ENCODE results near the gene GGN. TPM values are rescaled to one million over a fixed set of nuclear protein-coding genes. Genes with fewer than 3 reads are reported as not detected.
"Not testable (repeated sequence)": the region's sequence is repeated elsewhere in the genome, so short reads cannot be mapped to it uniquely, and the experiment has no call there.

GGN gene
- total RNA-seq, 2 donors from 2014 or later: 0.37 TPM; not detected in 1

DNA sequence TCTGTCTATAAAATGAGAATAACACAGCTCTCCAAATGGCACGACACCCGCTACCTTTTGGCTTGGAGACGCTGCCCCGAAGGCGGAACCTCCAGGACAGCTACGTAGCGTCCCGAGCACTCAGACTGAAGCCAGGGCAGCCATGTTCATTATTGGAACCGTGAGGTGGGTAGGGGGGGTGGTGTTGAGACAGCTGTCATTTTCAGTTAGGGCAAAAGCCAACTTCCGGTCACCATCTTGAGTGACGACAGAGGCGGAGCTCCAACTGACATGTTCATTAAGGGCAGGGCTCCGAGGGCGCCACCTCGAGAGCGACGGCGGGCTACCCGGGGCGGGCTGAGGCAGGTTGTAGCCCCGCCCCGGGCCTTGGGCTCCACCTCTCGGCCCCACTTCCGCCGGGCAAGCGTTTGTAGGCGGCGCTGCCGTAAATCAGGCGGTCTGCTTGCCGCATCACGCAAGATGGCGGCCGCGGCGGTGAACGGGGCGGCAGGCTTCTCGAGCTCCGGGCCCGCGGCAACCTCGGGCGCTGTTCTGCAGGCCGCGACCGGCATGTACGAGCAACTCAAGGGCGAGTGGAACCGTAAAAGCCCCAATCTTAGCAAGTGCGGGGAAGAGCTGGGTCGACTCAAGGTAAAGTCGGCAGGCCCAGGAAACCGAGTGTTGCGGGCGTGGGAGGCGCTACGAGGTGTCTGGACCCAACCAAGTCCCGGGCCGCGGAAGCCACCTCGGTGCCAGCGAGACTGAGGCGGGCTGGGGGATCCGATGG, 13.3 kb downstream of the GGN start, which contains the start of gene PSMD8:
Gene PSMD8, plus strand, starts transcription at position 240 of the 766 bp plus-strand sequence. Its CDS starts 31 bp downstream, at position 271.
- ATAC-seq (peak; percentile 96), DNase-seq (peak; percentile 99 to 100)
- intact Hi-C loops (cut with DNase I, micrococcal nuclease): no loop called here

DNA sequence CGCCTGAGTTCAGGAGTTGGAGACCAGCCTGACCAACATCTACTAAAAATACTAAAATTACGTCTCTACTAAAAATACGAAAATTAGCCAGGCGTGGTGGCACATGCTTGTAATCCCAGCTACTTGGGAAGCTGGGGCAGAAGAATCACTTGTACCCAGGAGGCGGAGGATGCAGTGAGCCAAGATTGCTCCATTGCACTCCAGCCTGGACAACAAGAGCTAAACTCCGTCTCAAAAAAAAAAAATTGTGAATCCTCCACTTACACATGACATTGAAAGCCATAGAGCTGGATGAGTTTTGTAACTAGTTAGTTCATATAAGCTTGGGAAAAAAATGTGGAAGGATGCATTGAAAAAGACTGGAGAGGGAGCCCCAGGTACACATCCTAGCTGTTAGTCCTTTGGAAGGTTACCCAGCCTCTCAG, 13.9 kb downstream of the GGN start:
- DNase-seq: no peak
- intact Hi-C loops (cut with DNase I, micrococcal nuclease): no loop called here
- no peak for ATAC-seq

DNA sequence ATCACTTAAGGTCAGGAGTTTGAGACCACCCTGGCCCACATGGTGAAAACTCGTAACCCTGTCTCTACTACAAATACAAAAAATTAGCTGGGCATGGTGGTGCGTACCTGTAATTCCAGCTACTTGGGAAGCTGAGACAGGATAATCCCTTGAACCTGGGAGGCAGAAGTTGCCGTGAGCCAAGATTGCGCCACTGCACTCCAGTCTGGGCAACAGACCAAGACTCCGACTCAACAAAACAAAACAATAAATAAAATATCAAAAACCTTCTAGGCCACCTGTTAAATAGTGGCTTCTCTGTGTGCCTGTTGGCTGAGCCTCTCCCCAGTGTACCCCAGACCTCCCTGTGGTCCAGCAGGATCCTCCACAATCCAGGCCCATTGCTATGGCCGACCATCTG, 16.8 kb downstream of the GGN start:
- intact Hi-C loops (cut with DNase I, micrococcal nuclease): no loop called here
- ATAC-seq: no peak

DNA sequence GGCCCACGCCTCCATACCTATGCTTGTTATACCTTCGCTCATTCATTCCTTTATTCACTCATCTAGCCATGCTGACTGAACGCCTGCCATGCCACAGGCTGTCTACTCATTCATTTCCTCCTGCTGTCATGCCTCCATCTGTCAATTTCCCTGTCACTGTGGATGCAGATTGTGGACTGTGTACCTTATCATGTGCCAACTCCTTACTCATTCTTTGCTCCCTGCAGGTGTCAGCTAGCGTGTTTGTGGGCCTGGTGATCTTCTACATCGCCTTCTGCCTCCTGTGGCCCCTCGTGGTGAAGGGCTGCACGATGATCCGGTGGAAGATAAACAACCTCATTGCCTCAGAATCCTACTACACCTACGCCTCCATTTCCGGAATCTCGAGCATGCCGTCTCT, 17.5 kb downstream of the GGN start:
- intact Hi-C loops (cut with DNase I, micrococcal nuclease): no loop called here

More for the DNA sequence above, 16.8 kb downstream of the GGN start:
- DNase-seq: no peak

DNA sequence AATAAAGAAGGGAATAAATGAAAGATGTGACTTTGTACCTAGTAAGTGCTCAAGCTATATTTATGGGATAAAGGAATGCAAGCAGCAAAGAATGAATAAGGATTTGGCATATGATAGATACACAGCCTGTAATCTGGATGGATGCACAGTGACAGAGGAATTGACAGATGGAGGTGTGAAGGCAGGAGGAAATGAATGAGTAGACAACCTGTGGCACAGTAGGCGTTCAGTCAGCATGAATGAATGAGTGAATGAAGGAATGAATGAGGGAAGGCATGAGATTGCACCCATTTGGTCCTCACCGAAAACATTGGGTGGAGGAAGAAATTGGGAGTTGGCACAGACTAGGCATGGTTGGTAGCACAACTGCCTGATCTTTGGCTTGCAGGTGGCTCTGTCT, 18.2 kb downstream of the GGN start:
- DNase-seq (no peak), ATAC-seq (no peak)
- intact Hi-C loops (cut with DNase I, micrococcal nuclease): no loop called here

More for the DNA sequence above, 17.5 kb downstream of the GGN start:
- no peak for DNase-seq
- no peak for ATAC-seq

DNA sequence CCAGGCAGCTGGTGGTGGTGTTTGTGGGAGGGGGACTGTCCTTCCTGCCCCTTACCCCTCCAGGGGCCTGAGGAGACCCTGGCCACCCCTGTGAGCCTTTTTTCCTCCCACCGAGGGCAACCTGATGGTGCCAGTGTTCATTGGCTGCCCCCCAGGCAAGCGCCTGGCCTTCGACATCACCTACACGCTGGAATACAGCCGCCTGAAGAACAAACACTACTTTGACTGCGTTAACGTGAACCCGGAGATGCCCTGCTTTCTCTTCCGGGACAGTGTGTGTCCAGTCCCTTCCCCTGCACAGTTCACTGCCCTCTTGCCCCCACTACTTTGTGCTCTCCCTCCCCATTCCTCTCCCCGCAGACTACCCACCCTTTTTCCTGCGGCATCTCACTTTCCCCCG, 20.8 kb downstream of the GGN start:
- ATAC-seq (no peak), DNase-seq (no peak)
- intact Hi-C loops (cut with DNase I, micrococcal nuclease): no loop called here

DNA sequence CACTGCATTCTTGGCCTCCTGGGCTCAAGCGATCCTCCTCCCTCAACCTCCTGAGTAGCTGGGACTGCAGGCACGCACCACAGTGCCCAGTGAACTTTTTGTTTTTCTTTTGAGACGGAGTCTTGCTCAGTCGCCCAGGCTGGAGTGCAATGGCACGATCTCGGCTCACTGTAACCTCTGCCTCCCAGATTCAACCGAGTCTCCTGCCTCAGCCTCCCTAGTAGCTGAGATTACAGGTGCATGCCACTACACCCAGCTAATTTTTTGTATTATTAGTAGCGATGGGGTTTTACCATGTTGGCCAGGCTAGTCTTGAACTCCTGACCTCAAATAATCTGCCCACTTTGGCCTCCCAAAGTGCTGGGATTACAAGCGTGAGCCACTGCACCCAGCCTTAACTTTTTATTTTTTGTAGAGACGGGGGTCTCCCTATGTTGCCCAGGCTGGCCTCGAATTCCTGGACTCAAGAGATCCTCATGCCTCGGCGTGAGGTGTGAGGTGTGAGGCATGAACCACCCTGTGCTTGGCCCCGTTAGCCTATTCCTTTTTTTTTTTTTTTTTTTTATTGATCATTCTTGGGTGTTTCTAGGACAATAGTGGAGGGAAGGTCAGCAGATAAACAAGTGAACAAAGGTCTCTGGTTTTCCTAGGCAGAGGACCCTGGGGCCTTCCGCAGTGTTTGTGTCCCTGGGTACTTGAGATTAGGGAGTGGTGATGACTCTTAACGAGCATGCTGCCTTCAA, 24.7 kb downstream of the GGN start:
- ATAC-seq; intact Hi-C loops (cut with DNase I, micrococcal nuclease); DNase-seq: not testable (repeated sequence)

DNA sequence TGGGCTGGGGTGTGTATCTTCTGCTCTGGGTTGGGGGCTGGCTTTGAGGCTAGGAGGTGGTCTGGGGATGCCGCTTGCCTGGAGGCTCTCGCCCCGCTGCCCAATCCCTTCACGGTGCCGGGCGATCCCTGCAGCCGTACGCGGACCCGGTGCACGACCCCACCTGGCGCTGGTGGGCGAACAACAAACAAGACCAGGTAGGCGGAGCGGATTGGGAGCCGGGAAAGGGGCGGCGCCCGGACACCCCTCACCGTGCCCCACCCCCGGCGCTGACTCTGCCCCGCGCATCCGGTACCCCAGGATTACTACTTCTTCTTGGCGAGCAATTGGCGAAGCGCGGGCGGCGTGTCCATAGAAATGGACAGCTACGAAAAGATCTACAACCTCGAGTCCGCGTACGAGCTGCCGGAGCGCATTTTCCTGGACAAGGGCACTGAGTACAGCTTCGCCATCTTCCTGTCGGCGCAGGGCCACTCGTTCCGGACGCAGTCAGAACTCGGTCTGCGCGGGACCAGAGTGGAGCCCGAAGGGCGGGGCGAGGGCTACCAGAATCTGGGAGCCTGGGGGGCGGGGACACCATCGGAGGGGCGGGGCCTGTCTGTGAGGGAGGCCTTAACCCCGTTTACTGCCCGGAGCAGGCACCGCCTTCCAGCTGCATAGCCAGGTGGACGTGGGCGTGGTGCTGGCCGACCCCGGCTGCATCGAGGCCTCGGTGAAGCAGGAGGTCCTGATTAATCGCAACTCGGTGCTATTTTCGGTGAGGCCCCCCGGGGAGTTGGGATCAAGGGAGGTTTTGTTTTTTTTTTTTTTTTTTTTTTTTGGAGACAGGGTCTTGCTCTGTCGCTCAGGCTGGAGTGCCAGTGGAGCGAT, 25.5 kb downstream of the GGN start:
- ATAC-seq (peak; percentile 84), DNase-seq (peak; percentile 88 to 92)
- intact Hi-C loops (cut with DNase I, micrococcal nuclease): no loop called here

DNA sequence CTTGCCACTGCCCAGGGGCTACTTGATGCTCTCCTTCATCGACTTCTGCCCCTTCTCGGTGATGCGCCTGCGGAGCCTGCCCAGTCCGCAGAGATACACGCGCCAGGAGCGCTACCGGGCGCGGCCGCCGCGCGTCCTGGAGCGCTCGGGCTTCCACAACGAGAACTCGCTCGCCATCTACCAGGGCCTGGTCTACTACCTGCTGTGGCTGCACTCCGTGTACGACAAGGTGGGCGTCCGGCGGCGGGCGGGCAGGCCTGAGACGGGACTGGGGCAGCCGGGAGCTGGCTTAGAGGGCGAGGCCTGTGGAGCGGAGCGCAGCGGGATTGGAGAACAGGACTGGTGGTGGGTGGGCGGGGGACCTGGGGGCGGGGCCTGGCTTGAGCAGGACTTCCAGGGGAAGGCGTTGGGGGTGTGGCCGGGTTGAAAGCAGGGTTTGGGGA, 26.2 kb downstream of the GGN start:
- peak; percentile 83 for ATAC-seq
- peak; percentile 78 to 83 for DNase-seq
- intact Hi-C loops (cut with DNase I, micrococcal nuclease): no loop called here

DNA sequence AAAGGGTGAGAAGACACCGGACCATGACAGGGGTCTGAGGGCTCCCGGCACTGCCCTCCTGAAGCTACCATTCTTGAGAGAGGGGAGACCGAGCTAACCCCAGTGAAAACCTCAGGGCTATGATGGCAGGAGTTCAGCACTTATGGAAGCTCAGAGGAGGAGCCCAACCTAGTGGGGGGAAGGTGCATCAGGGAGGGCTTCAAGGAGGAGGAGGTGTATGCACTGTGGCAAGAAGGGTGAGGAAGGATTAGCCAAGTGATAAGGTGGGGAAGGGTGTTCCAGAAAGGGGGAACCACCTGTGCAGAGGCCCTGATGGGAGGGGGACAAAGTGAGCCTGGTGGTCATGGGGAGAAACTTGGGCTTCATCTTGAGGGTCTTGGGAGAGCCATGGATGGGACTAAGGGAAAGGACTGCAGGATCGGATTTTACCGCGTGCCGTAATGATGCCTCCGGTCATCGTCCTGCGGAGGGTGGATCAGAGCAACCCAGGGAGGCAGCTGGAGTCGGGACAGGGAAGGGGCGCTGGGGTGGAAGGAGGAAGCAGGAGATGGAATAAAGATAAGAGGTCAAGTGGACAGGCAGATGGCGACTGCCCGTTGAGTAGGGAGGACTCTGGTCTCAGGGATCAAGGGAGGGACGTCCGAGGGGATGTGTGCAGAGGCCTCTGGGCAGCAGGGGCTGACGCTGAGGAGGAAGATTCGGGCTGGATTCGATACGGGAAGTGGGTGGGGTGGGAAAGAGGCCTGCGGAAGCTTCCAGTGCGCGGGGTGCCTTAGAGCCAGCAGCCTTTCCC, 26.8 kb downstream of the GGN start:
- DNase-seq (no peak), ATAC-seq (peak; percentile 10)
- intact Hi-C loops (cut with DNase I, micrococcal nuclease): no loop called here

DNA sequence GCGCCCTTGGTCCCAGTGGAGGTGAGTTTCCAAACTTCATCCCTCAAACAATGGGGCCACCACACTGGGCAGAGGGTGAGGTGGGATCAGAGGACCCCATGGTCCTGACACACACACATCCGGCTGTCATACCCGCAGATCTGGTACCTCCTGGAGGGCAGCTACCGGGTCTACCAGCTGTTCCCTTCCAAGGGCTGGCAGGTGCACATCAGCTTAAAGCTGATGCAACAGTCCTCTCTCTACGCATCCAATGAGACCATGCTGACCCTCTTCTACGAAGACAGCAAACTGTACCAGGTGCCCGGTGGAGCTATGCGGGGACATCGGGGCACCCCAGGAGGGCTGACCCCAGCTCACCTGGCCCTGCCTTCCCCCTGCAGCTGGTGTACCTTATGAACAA, 27.5 kb downstream of the GGN start:
- ATAC-seq: no peak
- intact Hi-C loops (cut with DNase I, micrococcal nuclease): no loop called here
- no peak for DNase-seq

DNA sequence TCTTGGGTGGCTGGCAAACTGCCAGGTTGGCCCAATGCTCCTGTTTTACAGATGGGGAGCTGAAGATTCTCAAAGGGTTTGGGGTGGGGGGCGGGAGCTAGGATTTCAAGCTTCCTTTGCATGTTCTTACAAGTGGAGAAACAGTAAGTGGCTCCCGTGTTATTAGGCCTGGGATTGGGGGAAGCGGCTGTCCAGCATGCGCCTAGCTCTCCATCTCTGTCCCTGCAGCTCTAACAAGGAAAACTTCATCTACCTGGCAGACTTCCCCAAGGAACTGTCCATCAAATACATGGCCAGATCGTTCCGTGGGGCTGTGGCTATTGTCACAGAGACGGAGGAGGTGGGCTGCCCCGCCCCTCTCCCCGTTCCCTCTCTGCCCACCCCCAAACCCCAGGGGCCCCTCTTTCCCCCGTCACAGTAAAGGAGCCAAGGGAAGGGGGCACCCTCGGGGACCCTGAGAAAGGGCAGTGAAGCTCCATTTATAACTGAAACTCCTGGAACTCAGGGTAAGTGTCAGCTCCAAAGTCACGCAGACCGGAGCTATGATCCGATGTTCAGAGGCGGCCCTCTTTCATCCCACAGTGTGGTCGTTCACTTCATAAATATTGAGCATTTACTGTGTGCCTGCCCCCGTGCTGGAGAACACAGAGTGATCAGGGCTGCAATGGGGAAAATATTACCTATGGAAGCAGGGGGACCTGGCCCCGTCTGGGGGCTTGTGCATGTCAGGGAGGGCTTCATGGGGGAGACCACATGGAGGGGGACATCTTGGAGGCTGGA, 28.4 kb downstream of the GGN start:
- no peak for ATAC-seq
- no peak for DNase-seq
- intact Hi-C loops (cut with DNase I, micrococcal nuclease): no loop called here

DNA sequence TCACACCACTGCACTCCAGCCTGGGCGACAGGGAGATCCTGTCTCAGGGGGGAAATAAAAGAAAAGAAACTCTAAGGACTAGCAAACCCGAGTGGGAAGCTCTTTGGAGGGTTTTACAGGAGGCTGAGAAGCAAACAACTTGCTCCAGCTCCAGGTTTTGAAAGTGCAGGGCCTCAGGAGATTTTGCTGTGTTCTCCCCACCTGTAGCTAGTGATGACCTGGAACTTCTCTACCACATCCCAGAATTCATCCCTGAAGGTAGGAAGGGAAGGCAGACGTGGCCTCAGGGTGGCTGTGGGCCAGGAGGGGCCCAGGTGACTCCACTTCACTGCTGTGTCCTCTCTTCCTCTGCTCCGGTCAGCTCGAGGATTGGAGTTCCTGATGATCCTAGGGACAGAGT, 29.8 kb downstream of the GGN start:
- ATAC-seq: no peak
- intact Hi-C loops (cut with DNase I, micrococcal nuclease): no loop called here
- no peak for DNase-seq

DNA sequence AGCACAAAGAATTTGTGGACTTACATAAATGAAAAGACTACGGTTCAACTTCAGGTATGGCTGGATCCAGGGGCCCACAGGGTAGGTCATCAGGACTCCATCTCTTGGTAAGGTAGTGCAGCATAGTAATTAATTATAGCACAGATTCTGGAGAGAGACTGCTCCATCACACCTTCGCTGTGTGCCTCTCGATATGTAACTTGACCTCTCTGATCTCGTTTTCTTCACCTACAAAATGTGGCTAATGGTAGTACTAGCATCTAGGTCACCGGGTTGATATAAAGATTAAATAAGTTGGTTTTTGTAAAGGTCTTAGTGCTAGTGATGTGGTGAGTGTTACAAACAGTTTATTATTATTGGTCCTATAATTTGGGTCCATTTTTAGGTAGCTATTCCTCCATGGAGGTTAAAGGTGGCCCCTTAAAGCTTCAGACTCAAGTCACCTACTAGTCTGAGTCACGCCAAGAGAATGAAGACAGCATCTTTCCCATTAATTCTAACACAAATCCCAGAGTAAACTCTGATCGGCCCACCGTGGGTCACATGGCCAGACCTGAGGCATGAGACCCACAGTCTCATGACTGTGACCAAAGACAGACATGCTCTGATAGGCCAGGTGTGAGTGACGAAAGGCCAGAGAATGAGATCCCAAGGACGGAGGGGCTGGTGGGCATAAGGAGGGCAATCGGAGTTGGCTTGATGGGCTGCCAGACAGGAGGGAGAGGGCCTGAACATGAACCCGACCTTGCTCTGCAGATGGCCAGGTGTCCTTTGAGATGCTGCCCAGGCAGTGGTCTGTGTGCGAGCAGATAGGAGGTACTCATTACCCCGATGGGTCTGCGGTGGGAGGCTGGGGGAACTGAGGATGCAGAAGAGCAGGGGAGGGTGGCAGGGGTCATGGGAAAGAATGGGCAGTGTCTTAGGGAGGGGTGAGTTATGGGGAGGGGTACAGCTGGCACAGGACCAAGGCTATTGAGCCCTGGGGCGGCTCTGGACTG, 31.8 kb downstream of the GGN start:
- ATAC-seq (no peak), DNase-seq (no peak)
- intact Hi-C loops (cut with DNase I, micrococcal nuclease): no loop called here

DNA sequence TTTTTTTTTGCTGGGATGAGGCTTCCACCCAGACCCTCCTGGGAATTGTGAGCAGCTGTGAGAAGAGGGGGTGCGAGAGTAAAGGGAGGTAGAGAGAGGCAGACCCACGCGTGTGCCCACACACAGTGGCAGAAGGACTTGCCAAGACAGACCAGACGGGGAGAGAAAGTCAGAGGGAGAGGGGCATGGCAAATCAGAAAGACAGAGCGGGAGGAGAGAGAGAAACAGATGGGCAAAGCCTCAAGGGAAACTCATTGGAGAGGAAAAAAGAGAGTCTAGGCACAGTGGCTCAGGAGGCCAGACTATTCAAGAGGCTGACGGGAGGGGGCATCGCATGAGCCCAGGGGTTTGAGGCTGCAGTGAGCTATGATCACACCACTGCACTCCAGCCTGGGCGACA, 35.2 kb downstream of the GGN start:
- intact Hi-C loops (cut with DNase I, micrococcal nuclease): no loop called here
- no peak for ATAC-seq
- no peak for DNase-seq

DNA sequence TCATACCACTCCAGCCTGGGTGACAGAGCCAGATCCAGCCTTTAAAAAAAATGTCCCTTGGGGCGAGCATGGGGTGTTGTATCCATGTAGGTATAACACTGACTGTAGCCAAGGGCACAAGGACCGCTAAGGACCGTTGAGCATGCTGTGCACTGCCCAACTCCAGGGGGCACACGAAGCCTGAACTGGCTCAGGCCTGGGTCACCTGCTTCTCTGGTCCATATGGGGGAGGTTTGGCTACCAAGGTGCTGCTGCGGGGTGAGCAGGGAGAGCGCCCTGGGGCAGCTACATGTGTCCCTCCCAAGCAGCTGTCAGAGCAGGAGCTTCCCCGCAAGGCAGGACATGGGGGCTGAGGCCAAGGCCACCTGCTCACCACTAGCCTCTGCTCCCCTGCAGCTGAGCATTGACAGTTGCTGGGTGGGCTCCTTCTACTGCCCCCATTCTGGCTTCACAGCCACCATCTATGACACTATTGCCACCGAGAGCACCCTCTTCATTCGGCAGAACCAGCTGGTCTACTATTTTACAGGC, 35.9 kb downstream of the GGN start:
- no peak for DNase-seq
- peak; percentile 17 for ATAC-seq

More for the DNA sequence above, 35.9 kb downstream of the GGN start:
- intact Hi-C loops (cut with DNase I, micrococcal nuclease): no loop called here

Measured in left colon (tissue), 2 donors.